ENCODE measurements around the gene SOX15. TPM values are rescaled to one million over a fixed set of nuclear protein-coding genes. Genes with fewer than 3 reads are reported as not detected.

Gene SOX15
- total RNA-seq, 4 donors from 2014 or later, result 68.0 to 140 (median 102) TPM

- no peak overlapping the region for H3K27ac ChIP-seq
- H3K4me1 ChIP-seq, result peaks cover 14% of the 10 kb centered on the region
- H3K9me3 ChIP-seq, result no peaks in the 10 kb centered on the region
- H3K36me3 ChIP-seq, result no peaks in the 10 kb centered on the region
- DNase-seq (ENCODE audit: low spot score in 2 of 2), result no peak
- 88% methylated on average over 5 of the region's 5 CpGs for WGBS
- no peak overlapping the region for H3K4me3 ChIP-seq
- H3K27me3 ChIP-seq, result no peaks in the 10 kb centered on the region
- no peak for TF ChIP-seq CTCF (IDR thresholded peaks at IDR 0.05)
- no peak for TF ChIP-seq POLR2A (IDR thresholded peaks at IDR 0.05)
- TF ChIP-seq EP300 (IDR thresholded peaks at IDR 0.05), result no peak
- no peak for TF ChIP-seq POLR2AphosphoS5 (IDR thresholded peaks at IDR 0.05)
These were observed 33.8 kb upstream of the SOX15 start for GRCh38 chr17:7623661-7624060.

GRCh38 chr17:7620835-7621234 is 30.9 kb upstream of the SOX15 start:
- 80% methylated on average over 8 of the region's 8 CpGs for WGBS
- Histone ChIP-seq H3K4me3 (no peak overlapping the region), H3K27ac (no peak overlapping the region), H3K27me3 (no peaks in the 10 kb centered on the region), H3K4me1 (no peaks in the 10 kb centered on the region), H3K36me3 (no peaks in the 10 kb centered on the region), H3K9me3 (no peaks in the 10 kb centered on the region)
- no peak for TF ChIP-seq POLR2A (IDR thresholded peaks at IDR 0.05)
- DNase-seq (ENCODE audit: low spot score in 2 of 2), result no peak

- WGBS, result 88% methylated on average over 5 of the region's 5 CpGs
- no peaks in the 10 kb centered on the region for H3K9me3 ChIP-seq
- TF ChIP-seq CTCF (IDR thresholded peaks at IDR 0.05) (no peak), POLR2A (IDR thresholded peaks at IDR 0.05) (no peak), POLR2AphosphoS5 (IDR thresholded peaks at IDR 0.05) (no peak), EP300 (IDR thresholded peaks at IDR 0.05) (no peak)
- DNase-seq (ENCODE audit: low spot score in 2 of 2), result no peak
- H3K36me3 ChIP-seq, result no peaks in the 10 kb centered on the region
- peaks cover 10% of the 10 kb centered on the region for H3K4me1 ChIP-seq
- H3K4me3 ChIP-seq, result no peak overlapping the region
- H3K27ac ChIP-seq, result no peak overlapping the region
- H3K27me3 ChIP-seq, result no peaks in the 10 kb centered on the region
These were observed 28.7 kb upstream of the SOX15 start for GRCh38 chr17:7618608-7619007.

GRCh38 chr17:7615265-7615747 is 25.4 kb upstream of the SOX15 start:
- no peaks in the 10 kb centered on the region for H3K27me3 ChIP-seq
- H3K4me3 ChIP-seq, result peak overlapping the region; percentile 83
- H3K36me3 ChIP-seq, result peaks cover 10% of the 10 kb centered on the region
- peak overlapping the region; percentile 94 for H3K27ac ChIP-seq
- TF ChIP-seq CTCF (IDR thresholded peaks at IDR 0.05), result no peak
- WGBS, result 2% methylated on average over 28 of the region's 28 CpGs
- no peaks in the 10 kb centered on the region for H3K9me3 ChIP-seq
- peaks cover 40% of the 10 kb centered on the region for H3K4me1 ChIP-seq
- DNase-seq (ENCODE audit: low spot score in 2 of 2), result no peak

- under 1% methylated on average over 36 of the region's 93 CpGs for WGBS
- DNase-seq (ENCODE audit: low spot score in 2 of 2), result peak; percentile 100
- peak within 1 kb of the TSS; percentile 94 for H3K27ac ChIP-seq
- H3K27me3 ChIP-seq, result no peaks in the 10 kb centered on the region
- peak; percentile 54 to 81 for TF ChIP-seq CTCF (IDR thresholded peaks at IDR 0.05)
- no peak for TF ChIP-seq POLR2AphosphoS5 (IDR thresholded peaks at IDR 0.05)
- peak in 1 of 2 donors; percentile 70 for TF ChIP-seq POLR2A (IDR thresholded peaks at IDR 0.05)
- no peak for TF ChIP-seq EP300 (IDR thresholded peaks at IDR 0.05)
- peaks cover 11% of the 10 kb centered on the region for H3K36me3 ChIP-seq
- H3K4me1 ChIP-seq, result peaks cover 44% of the 10 kb centered on the region
- no peaks in the 10 kb centered on the region for H3K9me3 ChIP-seq
- peak within 1 kb of the TSS; percentile 83 for H3K4me3 ChIP-seq
These were observed 24.8 kb upstream of the SOX15 start, which contains the start of gene FXR2 for GRCh38 chr17:7614425-7615264. Gene FXR2, minus strand, starts transcription at chr17:7614897. Its CDS starts 365 bp downstream, at chr17:7614532.

Data from suprapubic skin (tissue), 4 donors.